DLD1 (cell line): ENCODE results near the gene PBX1.

Source experiments
- in situ Hi-C: cut with HindIII; loops from 2 replicates; pipeline ENCODE4 v1.10.0; 2017; ENCODE audit warnings: low sequenced_read_pairs

PBX1 gene

GRCh38 chr1:164771041-164771618 lies 212.1 kb downstream of the PBX1 start:
- in situ Hi-C loops = no loop called here

- in situ Hi-C loops = no loop called here
These were observed 212.8 kb downstream of the PBX1 start for GRCh38 chr1:164771619-164772361.

- in situ Hi-C loops = no loop called here
These were observed 213.7 kb downstream of the PBX1 start for GRCh38 chr1:164772635-164773034.

DNA sequence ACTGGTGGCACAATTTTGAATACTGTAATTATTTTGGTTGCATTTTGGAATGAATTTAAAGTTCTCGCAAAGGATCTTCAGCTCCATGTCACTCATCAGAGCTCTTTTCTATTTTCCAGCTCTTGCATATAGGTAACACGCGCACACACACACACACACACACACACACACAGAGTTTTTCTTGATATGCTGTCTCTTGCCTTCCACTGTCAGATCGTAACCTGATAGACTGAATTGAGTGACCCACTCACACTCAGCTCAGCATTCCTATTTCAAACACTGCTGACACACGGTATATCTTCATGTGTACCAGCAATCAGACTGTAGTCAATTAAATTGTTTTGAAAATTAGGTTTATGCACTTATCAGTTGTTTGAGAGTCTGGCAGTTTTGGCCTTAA lies 214.1 kb downstream of the PBX1 start:
- in situ Hi-C loops = no loop called here

GRCh38 chr1:164774413-164774812 lies 215.4 kb downstream of the PBX1 start:
- in situ Hi-C loops = no loop called here

DNA sequence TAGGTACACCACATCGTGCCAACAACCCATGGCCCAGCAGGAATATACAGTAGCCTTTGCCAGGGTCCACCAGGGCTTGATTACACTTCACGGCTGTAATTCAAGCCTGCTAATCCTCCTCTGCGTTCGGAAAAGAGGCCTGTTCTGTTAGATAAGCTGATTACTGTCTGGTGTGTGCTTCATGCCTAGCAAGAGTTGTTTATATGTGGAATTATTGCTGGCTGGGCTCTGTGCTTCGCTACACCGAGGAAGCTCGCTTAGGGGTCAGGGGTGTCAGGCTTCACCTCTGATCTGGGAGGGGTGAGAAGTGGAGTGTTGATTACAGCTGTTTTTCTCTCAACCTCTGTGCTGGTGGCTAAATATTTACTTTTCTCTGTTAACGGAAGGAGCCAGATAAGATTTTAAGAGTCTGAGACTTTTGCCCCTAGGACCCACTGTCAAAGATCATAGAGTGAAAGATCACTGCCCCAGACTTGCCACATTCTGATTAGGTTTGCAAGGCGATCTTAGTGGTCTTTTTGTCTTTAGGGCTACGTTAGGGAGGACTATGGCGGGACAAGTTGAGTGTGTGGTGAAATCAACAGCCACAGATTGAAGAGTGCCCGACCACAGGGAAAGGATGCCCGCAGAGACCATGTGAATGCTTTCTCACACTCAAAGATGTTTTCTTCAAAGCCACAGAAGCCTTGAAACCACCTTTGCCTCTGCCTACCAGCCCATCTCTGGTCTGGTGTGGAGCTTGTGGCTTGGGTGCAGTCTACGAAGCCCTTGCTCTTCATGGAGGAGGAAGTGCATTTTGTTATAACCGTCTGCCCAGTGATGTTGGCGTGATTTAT lies 216.1 kb downstream of the PBX1 start:
- in situ Hi-C loops = no loop called here

GRCh38 chr1:164777518-164777917 lies 218.5 kb downstream of the PBX1 start:
- in situ Hi-C loops = no loop called here

DNA sequence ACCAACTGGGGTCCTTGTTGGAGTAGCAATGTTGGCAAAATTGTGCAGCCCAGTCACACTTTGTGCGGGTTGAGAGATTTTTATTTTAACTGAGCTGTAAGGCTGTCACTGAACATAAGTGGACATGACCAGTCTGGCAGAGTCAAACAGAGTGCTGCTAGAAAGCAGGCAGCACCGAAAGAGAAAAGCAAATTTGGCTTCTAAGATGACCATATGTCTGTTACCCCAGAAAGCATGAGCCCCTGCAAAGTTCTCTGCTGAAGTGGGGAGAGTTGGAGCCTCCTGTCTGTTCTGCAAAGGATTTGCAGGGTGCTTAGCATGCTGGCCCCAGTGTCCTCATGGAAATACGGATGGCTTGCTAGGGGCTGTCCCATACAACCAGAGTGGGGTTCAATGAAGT lies 220.4 kb downstream of the PBX1 start:
- in situ Hi-C loops = no loop called here

DNA sequence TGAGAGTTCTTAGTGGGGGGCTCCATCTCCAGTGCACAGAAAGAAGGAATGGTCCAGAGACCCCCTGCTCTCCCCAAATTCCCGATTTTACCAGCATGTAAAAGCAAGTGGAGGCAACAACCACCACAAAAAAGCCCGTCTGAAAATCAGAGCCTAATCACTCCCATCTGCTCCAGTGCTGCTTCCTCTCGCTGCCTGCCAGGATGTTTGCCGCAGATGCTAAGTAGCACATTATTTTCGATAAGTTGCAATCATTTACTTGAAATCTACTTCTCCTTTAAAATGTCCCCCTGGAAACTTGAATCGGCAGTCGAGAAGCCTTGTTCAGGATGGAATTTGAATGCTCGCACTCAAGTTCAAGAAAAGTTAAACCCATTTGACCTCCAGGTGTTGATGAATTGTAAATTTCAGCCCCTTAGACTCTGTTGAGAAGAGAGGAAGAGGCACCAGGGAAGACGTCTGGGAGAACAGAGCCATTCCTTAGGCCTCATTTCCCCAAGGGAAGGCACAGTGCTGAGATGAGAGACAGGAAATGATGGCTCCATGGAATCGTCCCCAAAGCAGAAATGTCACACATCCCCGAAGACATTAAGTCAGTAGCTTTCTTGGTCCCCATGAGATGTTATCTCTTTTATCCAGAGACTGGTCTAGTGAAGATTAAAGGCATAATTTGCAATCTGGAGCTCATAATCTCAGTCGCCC lies 221.3 kb downstream of the PBX1 start:
- in situ Hi-C loops = no loop called here

- in situ Hi-C loops = no loop called here
These were observed 221.9 kb downstream of the PBX1 start for GRCh38 chr1:164780863-164781262.

DNA sequence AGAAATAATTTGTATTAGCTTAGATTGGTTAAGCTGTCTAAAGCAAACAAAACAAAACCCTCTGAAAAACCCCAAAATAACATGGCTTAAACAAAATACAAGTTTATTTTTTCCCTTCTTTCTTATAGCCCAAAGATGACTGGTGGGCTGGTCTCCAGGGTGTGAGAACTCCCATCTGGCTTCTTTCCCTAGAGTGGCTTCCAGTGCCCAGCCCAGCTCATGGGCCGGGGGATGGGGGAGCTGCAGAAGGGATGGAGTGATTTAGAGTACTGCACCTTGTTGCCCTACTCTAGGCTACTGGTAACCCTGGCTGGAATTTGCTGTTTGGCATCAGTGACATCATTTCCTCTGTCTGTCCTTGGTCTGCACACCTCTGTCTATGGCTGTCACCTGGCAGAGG lies 223.0 kb downstream of the PBX1 start:
- in situ Hi-C loops = no loop called here

- in situ Hi-C loops = no loop called here
These were observed 225.0 kb downstream of the PBX1 start for GRCh38 chr1:164783778-164784555.

DNA sequence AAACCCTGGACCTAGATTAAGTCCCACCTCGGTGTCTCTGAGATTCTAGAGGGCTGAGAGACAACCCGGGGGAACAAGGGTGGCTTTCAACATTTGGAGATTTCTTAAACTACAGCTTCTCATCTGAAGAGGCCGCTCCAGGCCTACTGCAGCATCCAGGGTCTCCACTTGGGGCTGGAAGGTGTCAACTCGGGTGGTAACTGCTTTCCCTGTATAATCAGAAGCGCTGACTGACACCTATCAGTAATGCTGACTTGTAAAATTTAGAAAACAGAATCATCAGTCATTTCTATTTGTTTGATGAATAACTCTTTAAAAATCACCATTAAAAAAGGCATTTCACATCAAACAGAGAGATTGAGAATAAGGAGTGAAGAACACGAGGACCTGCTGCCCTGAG lies 226.0 kb downstream of the PBX1 start:
- in situ Hi-C loops = no loop called here

GRCh38 chr1:164785841-164786534 lies 227.0 kb downstream of the PBX1 start:
- in situ Hi-C loops = no loop called here

GRCh38 chr1:164786980-164787833 lies 228.2 kb downstream of the PBX1 start:
- in situ Hi-C loops = no loop called here

DNA sequence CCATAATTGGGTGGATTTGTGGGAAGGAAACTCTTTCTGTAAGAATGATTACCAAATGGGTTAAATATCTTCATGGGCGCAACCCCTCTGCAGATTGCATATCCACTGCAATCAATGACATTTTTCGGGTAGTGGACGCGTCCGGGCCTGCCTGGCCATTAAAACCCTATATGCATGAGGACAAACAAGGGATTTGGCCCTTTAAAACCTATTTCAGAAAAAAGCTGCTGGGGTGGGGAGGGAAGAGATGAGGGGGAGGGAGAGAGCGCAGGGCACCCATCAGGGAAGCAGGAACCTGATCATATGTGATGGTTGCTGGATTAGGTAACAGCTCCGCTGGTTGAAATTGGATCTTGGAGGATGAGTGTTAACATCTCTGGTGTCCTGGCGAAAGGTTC lies 228.8 kb downstream of the PBX1 start:
- in situ Hi-C loops = no loop called here

- in situ Hi-C loops = no loop called here
These were observed 231.1 kb downstream of the PBX1 start for GRCh38 chr1:164790081-164790480.

DNA sequence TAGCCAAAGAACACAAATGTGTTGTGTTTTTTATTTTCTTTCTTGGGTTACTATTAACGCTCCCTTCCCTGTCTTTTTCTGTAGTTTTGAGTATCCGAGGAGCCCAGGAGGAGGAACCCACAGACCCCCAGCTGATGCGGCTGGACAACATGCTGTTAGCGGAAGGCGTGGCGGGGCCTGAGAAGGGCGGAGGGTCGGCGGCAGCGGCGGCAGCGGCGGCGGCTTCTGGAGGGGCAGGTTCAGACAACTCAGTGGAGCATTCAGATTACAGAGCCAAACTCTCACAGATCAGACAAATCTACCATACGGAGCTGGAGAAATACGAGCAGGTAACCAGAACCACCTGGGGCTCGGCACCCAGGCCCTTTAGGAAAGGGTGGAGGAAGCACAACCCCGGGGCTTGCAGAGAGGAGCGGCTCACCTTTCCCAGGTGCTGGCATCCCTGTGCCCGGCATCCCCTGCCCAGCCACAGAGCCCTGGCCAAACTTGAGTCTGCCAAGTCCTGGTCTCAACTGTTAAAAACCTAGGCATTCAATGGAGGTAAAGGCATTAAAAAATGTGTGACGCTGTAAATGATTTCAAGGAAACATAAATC lies 233.5 kb downstream of the PBX1 start:
- in situ Hi-C loops = no loop called here

DNA sequence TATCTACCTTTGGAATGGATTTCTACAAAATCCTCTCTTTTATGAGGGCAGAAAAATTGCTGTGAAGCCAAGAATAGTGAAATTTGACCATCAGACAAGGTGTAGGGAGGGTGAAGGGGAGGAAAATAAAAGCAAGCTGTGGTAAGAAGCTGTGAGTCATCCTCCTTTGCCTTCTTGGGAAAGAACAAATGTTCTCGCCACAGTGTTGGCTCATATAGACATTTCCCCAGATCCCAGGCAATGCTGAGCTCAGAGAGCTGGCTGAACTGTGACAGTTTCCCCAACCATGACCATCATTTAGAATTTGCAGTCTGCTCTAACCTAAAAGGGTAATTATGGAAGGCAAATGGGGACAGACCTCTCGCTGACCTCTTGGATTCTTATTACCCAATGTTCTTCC lies 235.4 kb downstream of the PBX1 start:
- in situ Hi-C loops = no loop called here
